Left renal cortex interstitium (tissue), 4 donors: Measurements from ENCODE around the gene ESR1. TPM values are rescaled to one million over a fixed set of nuclear protein-coding genes. Genes with fewer than 3 reads are reported as not detected.
"Not testable (repeated sequence)": the region's sequence is repeated elsewhere in the genome, so short reads cannot be mapped to it uniquely, and the experiment has no call there.

ENCODE experiments used
- DNase-seq, 4 donors: peaks; one replicate each; pipeline ENCODE4 v3.0.0-alpha.2; 2013; ENCODE audit warnings: low read depth in 4 of 4, low spot score in 2 of 4, missing footprints in 1 of 4
- polyA plus RNA-seq, 4 donors: library from polyadenylated mRNA; unstranded; fragments of 120-200 nt; gene quantifications; one replicate each; pipeline ENCODE4 v1.2.1, GENCODE V29; 2013; ENCODE audit not compliant: insufficient read length in 4 of 4

ESR1 gene
- polyA plus RNA-seq, 4 donors, result 0.46 to 2.7 (median 1.3) TPM

- no peak for DNase-seq
Observed at GRCh38 chr6:152118678-152119077, 311.2 kb downstream of the ESR1 start.

GRCh38 chr6:152119831-152120230, 312.3 kb downstream of the ESR1 start:
- DNase-seq, result no peak

GRCh38 chr6:152121910-152122309, 314.4 kb downstream of the ESR1 start:
- DNase-seq, result no peak

- no peak for DNase-seq
Observed at GRCh38 chr6:152122434-152122833, 315.0 kb downstream of the ESR1 start.

- DNase-seq, result no peak
Observed at GRCh38 chr6:152123076-152123475, 315.6 kb downstream of the ESR1 start.

GRCh38 chr6:152124429-152125074, 317.1 kb downstream of the ESR1 start:
- no peak for DNase-seq

- DNase-seq, result no peak
Observed at GRCh38 chr6:152127432-152128165, 320.1 kb downstream of the ESR1 start.

- DNase-seq, result no peak
Observed at GRCh38 chr6:152129691-152130151, 322.2 kb downstream of the ESR1 start.

GRCh38 chr6:152130441-152130840, 323.0 kb downstream of the ESR1 start:
- no peak for DNase-seq

- no peak for DNase-seq
Observed at GRCh38 chr6:152135755-152136448, 328.4 kb downstream of the ESR1 start.

- no peak for DNase-seq
Observed at GRCh38 chr6:152136449-152136825, 329.0 kb downstream of the ESR1 start.

GRCh38 chr6:152138344-152138743, 330.9 kb downstream of the ESR1 start:
- not testable (repeated sequence) for DNase-seq

- DNase-seq, result no peak
Observed at GRCh38 chr6:152142105-152142504, 334.6 kb downstream of the ESR1 start.

- no peak for DNase-seq
Observed at GRCh38 chr6:152143359-152143758, 335.9 kb downstream of the ESR1 start.

GRCh38 chr6:152146385-152146784, 338.9 kb downstream of the ESR1 start:
- no peak for DNase-seq

GRCh38 chr6:152147269-152147668, 339.8 kb downstream of the ESR1 start:
- DNase-seq, result no peak

GRCh38 chr6:152148412-152148811, 340.9 kb downstream of the ESR1 start:
- DNase-seq, result no peak

- no peak for DNase-seq
Observed at GRCh38 chr6:152150196-152150595, 342.7 kb downstream of the ESR1 start.

GRCh38 chr6:152151920-152152319, 344.4 kb downstream of the ESR1 start:
- no peak for DNase-seq

GRCh38 chr6:152154559-152155356, 347.3 kb downstream of the ESR1 start:
- DNase-seq, result no peak

- DNase-seq, result no peak
Observed at GRCh38 chr6:152155792-152156191, 348.3 kb downstream of the ESR1 start.
